ENCODE results near the gene HPN.
A peak's percentile ranks its signal among the peaks of the same experiment; 100 is the strongest.
"Not testable (repeated sequence)": the region's sequence is repeated elsewhere in the genome, so short reads cannot be mapped to it uniquely, and the experiment has no call there.

The HPN gene

GRCh38 chr19:35044317-35045117 is 3.0 kb downstream of the HPN start:
- no peak for FAIRE-seq

- FAIRE-seq: no peak
Observed at GRCh38 chr19:35045667-35046300, 4.3 kb downstream of the HPN start.

- FAIRE-seq: no peak
Observed at GRCh38 chr19:35046461-35046860, 4.9 kb downstream of the HPN start.

GRCh38 chr19:35048911-35049411 is 7.4 kb downstream of the HPN start:
- no peak for FAIRE-seq

GRCh38 chr19:35049456-35049855 is 7.9 kb downstream of the HPN start:
- no peak for FAIRE-seq

GRCh38 chr19:35050662-35051061 is 9.1 kb downstream of the HPN start:
- not testable (repeated sequence) for FAIRE-seq

- not testable (repeated sequence) for FAIRE-seq
Observed at GRCh38 chr19:35051268-35051667, 9.7 kb downstream of the HPN start.

GRCh38 chr19:35051796-35052195 is 10.3 kb downstream of the HPN start:
- FAIRE-seq: no peak

- FAIRE-seq: no peak
Observed at GRCh38 chr19:35052599-35053190, 11.2 kb downstream of the HPN start.

- FAIRE-seq: no peak
Observed at GRCh38 chr19:35053667-35054293, 12.3 kb downstream of the HPN start.

GRCh38 chr19:35054626-35055025 is 13.1 kb downstream of the HPN start:
- no peak for FAIRE-seq

GRCh38 chr19:35055715-35056179 is 14.2 kb downstream of the HPN start:
- FAIRE-seq: no peak

GRCh38 chr19:35056513-35057063 is 15.1 kb downstream of the HPN start:
- FAIRE-seq: no peak

GRCh38 chr19:35058370-35058769 is 16.8 kb downstream of the HPN start:
- peak; percentile 64 for FAIRE-seq

GRCh38 chr19:35059006-35059798 is 17.7 kb downstream of the HPN start:
- FAIRE-seq: no peak

GRCh38 chr19:35059799-35060091 is 18.2 kb downstream of the HPN start:
- FAIRE-seq: no peak

GRCh38 chr19:35060160-35060855 is 18.8 kb downstream of the HPN start:
- FAIRE-seq: no peak

- FAIRE-seq: no peak
Observed at GRCh38 chr19:35061583-35062373, 20.3 kb downstream of the HPN start.

GRCh38 chr19:35062942-35063341 is 21.4 kb downstream of the HPN start:
- no peak for FAIRE-seq

- FAIRE-seq: no peak
Observed at GRCh38 chr19:35063940-35064818, 22.7 kb downstream of the HPN start.
